GM18951 (cell line): ENCODE data around the gene MAPKAPK5.
"Not testable (repeated sequence)": the region's sequence is repeated elsewhere in the genome, so short reads cannot be mapped to it uniquely, and the experiment has no call there.

Experiments used
- POLR2A ChIP-seq: IDR thresholded peaks from 4 replicates; pipeline ENCODE4 v1.6.1; 2011; ENCODE audit warnings: mild to moderate bottlenecking; ENCODE audit not compliant: insufficient read length, insufficient read depth; ENCODE audit errors: extremely low read depth
- in situ Hi-C: fragments of 300-500 bp; cut with MboI; formaldehyde crosslinking; loops from one replicate; pipeline ENCODE4 v1.12.0; 2022; ENCODE audit warnings: low sequenced_read_pairs, mixed read lengths, inconsistent platforms; ENCODE audit not compliant: unreplicated experiment

Gene MAPKAPK5

DNA sequence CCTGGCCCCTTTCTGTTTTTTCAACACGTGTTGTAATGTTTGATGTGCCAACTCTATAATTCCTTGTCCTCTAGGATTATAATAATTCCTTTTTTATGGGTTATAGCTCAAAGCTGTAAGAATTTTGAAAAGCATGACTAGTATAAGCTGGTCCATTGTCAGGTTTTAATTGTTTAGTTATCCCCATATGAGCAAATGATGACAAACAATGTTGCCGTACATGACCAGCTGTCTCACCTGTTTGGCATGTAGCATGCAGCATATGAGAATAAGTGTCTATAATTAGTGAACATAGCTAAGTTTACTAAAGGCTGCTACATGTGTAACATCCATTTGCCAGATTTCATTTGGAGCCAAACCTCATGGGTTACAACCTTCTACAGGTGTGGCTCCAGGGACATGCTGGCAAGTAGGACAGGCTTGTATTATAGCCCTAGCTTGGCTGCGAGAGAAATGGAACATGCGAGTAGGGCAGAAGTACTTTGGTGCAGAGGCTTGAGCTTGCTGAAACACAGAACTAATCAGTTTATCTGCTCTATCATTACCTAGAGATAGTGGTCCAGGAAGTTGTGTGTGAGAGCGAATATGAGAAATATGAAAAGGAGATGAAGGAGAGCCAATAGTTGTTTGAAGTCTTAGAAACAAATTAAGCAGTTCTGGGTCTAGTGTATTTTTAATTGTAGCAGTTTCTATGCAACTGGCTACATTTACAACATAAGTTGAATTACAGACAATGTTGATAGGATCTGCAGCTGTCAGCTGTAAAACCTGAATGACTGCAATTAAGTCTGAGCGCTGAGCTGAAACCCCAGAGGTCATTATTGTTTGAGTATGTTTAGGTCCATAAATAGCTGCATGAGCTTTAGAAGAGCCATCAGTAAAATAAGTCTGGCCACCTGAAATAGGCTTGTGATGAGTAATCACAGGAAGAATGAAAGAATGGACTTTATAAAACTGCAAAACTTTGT is 22.6 kb upstream of the MAPKAPK5 start:
- no peak for TF ChIP-seq POLR2A
- in situ Hi-C loops = loop anchor here (10.0 kb wide), 1 partner anchor 75 kb away; no protein-coding TSS in a partner anchor

DNA sequence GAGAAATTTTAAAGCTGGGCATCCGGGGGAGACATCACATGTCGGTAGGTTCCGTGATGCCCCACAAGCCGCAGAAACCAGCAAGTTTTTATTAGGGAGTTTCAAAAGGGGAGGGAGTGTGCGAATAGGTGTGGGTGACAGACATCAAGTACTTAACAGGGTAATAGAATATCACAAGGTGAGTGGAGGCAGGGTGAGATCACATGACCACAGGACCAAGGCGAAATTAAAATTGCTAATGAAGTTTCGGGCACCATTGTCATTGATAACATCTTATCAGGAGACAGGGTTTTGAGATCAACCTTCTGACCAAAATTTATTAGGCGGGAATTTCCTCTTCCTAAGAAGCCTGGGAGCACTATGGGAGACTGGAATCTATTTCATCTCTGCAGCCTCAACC is 21.2 kb upstream of the MAPKAPK5 start:
- in situ Hi-C loops = not testable (repeated sequence)

DNA sequence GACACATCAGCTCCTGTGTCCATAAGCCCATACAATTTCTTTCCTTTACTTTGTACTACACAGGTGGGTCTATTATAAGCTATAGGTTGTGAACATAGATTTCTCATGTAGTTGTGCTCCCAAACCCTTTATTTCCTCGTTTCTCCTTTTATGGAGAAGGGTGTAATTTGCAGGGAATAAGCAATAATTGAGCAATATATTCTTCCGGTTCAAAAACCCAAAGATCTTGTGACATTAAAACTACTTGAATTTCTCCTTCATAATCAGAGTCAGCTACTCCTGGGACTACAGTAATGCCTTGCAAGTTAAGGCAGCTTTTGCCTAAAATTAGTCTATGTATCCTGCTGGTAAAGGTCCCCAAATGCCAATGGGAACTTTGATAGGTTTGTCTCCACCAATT is 19.1 kb upstream of the MAPKAPK5 start:
- in situ Hi-C loops = no loop called here
- TF ChIP-seq POLR2A = no peak

GRCh38 chr12:111823891-111824290 is 18.1 kb upstream of the MAPKAPK5 start:
- no peak for TF ChIP-seq POLR2A
- in situ Hi-C loops = no loop called here

DNA sequence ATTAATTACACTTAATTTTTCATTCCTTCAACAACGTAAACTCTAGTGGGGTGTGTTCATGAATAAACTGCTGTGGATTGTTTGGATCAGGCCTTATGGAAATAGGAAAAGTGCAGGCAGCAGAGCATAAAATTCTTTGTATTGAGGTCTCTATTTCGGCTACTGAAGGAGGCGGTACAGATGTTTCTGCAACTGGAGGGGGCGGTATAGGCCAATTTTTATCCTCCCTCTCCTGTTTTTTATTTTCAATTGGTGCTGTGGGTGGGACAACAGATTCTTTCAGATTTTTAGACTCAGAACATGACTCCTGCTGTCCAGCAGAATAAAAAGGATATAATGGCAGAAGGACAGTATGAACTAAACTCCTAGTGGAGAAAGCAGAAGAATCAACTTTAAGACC is 17.7 kb upstream of the MAPKAPK5 start:
- in situ Hi-C loops = not testable (repeated sequence)

GRCh38 chr12:111825509-111825908 is 16.5 kb upstream of the MAPKAPK5 start:
- no peak for TF ChIP-seq POLR2A
- in situ Hi-C loops = no loop called here

GRCh38 chr12:111826316-111826715 is 15.7 kb upstream of the MAPKAPK5 start:
- no peak for TF ChIP-seq POLR2A
- in situ Hi-C loops = no loop called here

DNA sequence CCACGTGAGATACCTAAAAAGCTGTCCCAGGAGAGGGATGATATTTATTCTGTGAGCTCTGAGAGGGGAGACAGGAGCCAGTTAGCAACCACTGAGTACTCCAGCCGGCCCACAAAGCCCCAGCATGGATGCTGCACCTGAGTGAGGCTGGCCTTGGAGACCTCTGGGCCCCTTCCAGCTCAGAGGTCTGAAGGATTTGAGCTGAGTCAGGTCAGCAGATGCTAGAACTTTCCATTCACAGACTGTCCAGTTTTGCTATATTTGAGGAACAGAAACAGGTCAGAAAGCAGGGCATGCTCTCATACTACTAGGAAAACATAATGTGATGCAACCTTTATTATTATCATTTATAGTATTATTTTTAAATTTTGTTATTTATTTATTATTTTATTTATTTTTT is 15.0 kb upstream of the MAPKAPK5 start:
- in situ Hi-C loops = no loop called here
- no peak for TF ChIP-seq POLR2A

GRCh38 chr12:111827907-111828306 is 14.1 kb upstream of the MAPKAPK5 start:
- no peak for TF ChIP-seq POLR2A
- in situ Hi-C loops = no loop called here

DNA sequence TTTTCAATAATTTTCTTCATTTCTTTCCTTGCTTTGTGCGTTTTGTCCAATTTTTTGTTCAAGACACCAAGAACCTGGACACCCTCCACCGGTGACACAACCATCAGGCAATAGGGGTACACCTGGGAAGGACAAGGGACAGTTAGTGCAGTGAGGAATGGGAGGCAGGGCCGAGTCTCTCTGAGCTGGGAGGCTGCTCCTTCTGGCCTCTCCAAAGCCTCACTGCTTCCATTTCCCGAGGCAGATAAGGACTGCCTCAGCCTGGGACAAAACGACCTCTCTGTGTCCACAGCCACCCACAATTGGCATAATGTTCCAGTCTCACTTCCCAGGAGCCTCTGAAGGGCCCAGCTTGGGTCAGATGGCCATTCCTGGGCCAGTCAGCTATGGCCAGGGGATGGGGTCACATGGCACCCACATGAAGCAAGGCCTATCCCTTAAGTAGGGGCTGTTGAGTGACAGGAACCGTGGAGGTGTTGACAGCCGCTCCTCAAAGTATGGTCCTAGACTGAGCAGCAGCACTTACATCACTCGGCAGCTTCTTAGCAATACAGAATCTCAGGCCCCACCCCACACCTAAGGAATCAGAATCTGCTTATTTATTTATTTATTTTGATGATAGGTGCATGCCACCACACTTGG is 13.6 kb upstream of the MAPKAPK5 start:
- in situ Hi-C loops = no loop called here
- TF ChIP-seq POLR2A = no peak

DNA sequence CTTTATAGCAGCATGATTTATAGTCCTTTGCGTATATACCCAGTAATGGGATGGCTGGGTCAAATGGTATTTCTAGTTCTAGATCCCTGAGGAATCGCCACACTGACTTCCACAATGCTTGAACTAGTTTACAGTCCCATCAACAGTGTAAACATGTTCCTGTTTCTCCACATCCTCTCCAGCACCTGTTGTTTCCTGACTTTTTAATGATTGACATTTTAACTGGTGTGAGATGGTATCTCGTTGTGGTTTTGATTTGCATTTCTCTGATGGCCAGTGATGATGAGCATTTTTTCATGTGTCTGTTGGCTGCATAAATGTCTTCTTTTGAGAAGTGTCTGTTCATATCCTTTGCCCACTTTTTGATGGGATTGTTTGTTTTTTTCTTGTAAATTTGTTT is 12.4 kb upstream of the MAPKAPK5 start:
- in situ Hi-C loops = not testable (repeated sequence)

DNA sequence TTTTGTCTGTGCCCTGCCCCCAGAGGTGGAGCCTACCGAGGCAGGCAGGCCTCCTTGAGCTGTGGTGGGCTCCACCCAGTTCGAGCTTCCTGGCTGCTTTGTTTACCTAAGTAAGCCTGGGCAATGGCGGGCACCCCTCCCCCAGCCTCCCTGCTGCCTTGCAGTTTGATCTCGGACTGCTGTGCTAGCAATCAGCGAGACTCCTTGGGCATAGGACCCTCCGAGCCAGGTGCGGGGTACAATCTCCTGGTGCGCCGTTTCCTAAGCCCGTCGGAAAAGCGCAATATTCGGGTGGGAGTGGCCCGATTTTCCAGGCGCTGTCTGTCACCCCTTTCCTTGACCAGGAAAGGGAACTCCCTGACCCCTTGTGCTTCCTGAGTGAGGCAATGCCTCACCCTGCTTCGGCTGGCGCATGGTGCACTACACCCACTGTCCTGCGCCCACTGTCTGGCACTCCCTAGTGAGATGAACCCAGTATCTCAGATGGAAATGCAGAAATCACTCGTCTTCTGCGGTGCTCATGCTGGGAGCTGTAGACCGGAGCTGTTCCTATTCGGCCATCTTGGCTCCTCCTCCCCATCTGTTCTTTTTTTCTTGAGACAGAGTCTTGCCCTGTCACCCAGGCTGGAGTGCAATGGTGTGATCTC is 7.2 kb upstream of the MAPKAPK5 start:
- in situ Hi-C loops = not testable (repeated sequence)

DNA sequence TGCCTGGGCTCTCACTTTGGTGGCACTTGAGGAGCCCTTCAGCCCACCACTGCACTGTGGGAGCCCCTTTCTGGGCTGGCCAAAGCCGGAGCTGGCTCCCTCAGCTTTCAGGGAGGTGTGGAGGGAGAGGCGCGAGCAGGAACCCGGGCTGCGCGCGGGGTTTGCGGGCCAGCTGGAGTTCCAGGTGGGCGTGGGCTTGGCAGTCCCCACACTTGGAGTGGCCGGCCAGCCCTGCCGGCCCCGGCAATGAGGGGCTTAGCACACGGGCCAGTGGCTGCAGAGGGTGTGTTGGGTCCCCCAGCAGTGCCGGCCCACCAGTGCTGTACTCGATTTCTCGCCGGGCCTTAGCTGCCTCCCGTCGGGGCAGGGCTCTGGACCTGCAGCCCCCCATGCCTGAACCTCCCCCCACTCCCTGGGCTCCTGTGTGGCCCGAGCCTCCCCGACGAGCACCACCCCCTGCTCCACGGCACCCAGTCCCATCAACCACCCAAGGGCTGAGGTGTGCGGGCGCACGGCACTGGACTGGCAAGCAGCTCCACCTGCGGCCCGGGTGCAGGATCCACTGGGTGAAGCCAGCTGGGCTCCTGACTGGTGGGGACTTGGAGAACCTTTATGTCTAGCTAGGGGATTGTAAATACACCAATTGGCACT is 6.4 kb upstream of the MAPKAPK5 start:
- in situ Hi-C loops = not testable (repeated sequence)

GRCh38 chr12:111838353-111838752 is 3.7 kb upstream of the MAPKAPK5 start:
- TF ChIP-seq POLR2A = no peak
- in situ Hi-C loops = no loop called here
